IMR-90 (cell line): ENCODE data around the gene MBLAC2. TPM values are rescaled to one million over a fixed set of nuclear protein-coding genes. Genes with fewer than 3 reads are reported as not detected.

ENCODE experiments used
- ATAC-seq: fragments of 200-7000 bp; cut with Tn5 transposase; 2 replicates; pipeline ENCODE4 v1.9.1; 2020; ENCODE audit warnings: low read depth, mild to moderate bottlenecking, moderate library complexity
- BruUV-seq: library from RNA; stranded (reverse); fragments of 400-500 nt; replicated peaks from 2 replicates; lab custom pipeline; 2021; lab: Mats Ljungman, UMichigan
- CTCF ChIA-PET: fragments of 300-600 bp; formaldehyde crosslinking; extraction: SDS; loops from one replicate; lab custom pipeline; 2021; ENCODE audit warnings: antibody characterized with exemption; lab: Yijun Ruan, JAX
- POLR2A ChIA-PET: fragments of 300-600 bp; sonication (Branson Sonifier 250); formaldehyde crosslinking; loops from one replicate; lab custom pipeline; 2022; ENCODE audit warnings: antibody characterized with exemption; ENCODE audit not compliant: unreplicated experiment; lab: Charles Lee
- DNase-seq: peaks from one replicate; pipeline ENCODE4 v3.0.0; 2013
- H2AFZ ChIP-seq: replicated peaks from 2 replicates; pipeline ENCODE3; 2013; ENCODE audit warnings: low read length, mild to moderate bottlenecking; ENCODE audit not compliant: poor library complexity
- H2AK5ac ChIP-seq: 2 replicates; pipeline ENCODE4 v1.6.1; 2013; ENCODE audit warnings: low read depth, low read length, inconsistent platforms
- H2AK9ac ChIP-seq: replicated peaks from 2 replicates; pipeline ENCODE3; 2013; ENCODE audit warnings: mild to moderate bottlenecking, low read depth, low read length, moderate library complexity; ENCODE audit not compliant: poor library complexity
- H2BK120ac ChIP-seq: 2 replicates; pipeline ENCODE4 v1.6.1; 2013; ENCODE audit warnings: low read depth, low read length, inconsistent platforms
- H2BK15ac ChIP-seq: 3 replicates; pipeline ENCODE4 v1.6.1; 2013; ENCODE audit warnings: low read depth, low read length, inconsistent platforms
- H2BK20ac ChIP-seq: 2 replicates; pipeline ENCODE4 v1.6.1; 2013; ENCODE audit warnings: low read depth, mild to moderate bottlenecking, inconsistent platforms, low read length, moderate library complexity
- H2BK5ac ChIP-seq: 2 replicates; pipeline ENCODE4 v1.6.1; 2013; ENCODE audit warnings: mild to moderate bottlenecking, low read depth, low read length, inconsistent platforms; ENCODE audit not compliant: poor library complexity, severe bottlenecking
- H3K14ac ChIP-seq: replicated peaks from 2 replicates; pipeline ENCODE4 v1.6.1; 2013; ENCODE audit warnings: low read depth, low read length, inconsistent platforms
- H3K18ac ChIP-seq: 2 replicates; pipeline ENCODE4 v1.6.1; 2013; ENCODE audit warnings: low read depth, low read length, control low read depth
- H3K23ac ChIP-seq: 2 replicates; pipeline ENCODE4 v1.6.1; 2013; ENCODE audit warnings: low read depth, low read length, inconsistent platforms
- H3K27ac ChIP-seq: 2 replicates; pipeline ENCODE4 v1.5.1; 2013; ENCODE audit warnings: mild to moderate bottlenecking, control low read depth, low read length; ENCODE audit not compliant: insufficient read depth
- H3K27me3 ChIP-seq: 2 replicates; pipeline ENCODE4 v1.6.1; 2013; ENCODE audit warnings: low read length; ENCODE audit not compliant: control insufficient read depth, insufficient read depth
- H3K36me3 ChIP-seq: 2 replicates; pipeline ENCODE4 v1.6.1; 2013; ENCODE audit warnings: low read length, mixed read lengths; ENCODE audit not compliant: control insufficient read depth, insufficient read depth
- H3K4ac ChIP-seq: 2 replicates; pipeline ENCODE4 v1.6.1; 2013; ENCODE audit warnings: low read depth, low read length, inconsistent platforms
- H3K4me1 ChIP-seq: 2 replicates; pipeline ENCODE4 v1.6.1; 2013; ENCODE audit warnings: low read length, mixed read lengths; ENCODE audit not compliant: control insufficient read depth, insufficient read depth
- H3K4me2 ChIP-seq: 2 replicates; pipeline ENCODE4 v1.6.1; 2013; ENCODE audit warnings: low read depth, mild to moderate bottlenecking, control low read depth, low read length, moderate library complexity
- H3K4me3 ChIP-seq: 2 replicates; pipeline ENCODE4 v1.5.1; 2013; ENCODE audit warnings: low read depth, mild to moderate bottlenecking, control low read depth, low read length, moderate library complexity; ENCODE audit not compliant: insufficient read depth
- H3K56ac ChIP-seq: 2 replicates; pipeline ENCODE4 v1.6.1; 2013; ENCODE audit warnings: low read length, inconsistent platforms; ENCODE audit not compliant: insufficient read depth; ENCODE audit errors: extremely low read depth
- H3K79me1 ChIP-seq, 2 experiments: 2 replicates each; pipeline ENCODE4 v1.6.1; 2013; ENCODE audit warnings: low read length in 2 of 2, inconsistent platforms in 1 of 2, low read depth in 1 of 2
- H3K9ac ChIP-seq: 2 replicates; pipeline ENCODE4 v1.6.1; 2013; ENCODE audit warnings: low read depth, low read length, control low read depth
- H3K9me1 ChIP-seq: 2 replicates; pipeline ENCODE4 v1.6.1; 2013; ENCODE audit warnings: low read length, inconsistent platforms; ENCODE audit not compliant: insufficient read depth
- H3K9me3 ChIP-seq: 2 replicates; pipeline ENCODE4 v1.6.1; 2013; ENCODE audit warnings: low read length; ENCODE audit not compliant: control insufficient read depth, insufficient read depth
- H4K20me1 ChIP-seq: 2 replicates; pipeline ENCODE4 v1.6.1; 2013; ENCODE audit warnings: low read length, inconsistent platforms; ENCODE audit not compliant: insufficient read depth
- H4K5ac ChIP-seq: 2 replicates; pipeline ENCODE4 v1.6.1; 2013; ENCODE audit warnings: mild to moderate bottlenecking, low read depth, low read length, control low read depth
- H4K8ac ChIP-seq, 2 experiments: 2 replicates each; pipeline ENCODE4 v1.6.1; 2013; ENCODE audit warnings: low read depth in 2 of 2, low read length in 2 of 2, control low read depth in 1 of 2, inconsistent platforms in 1 of 2
- H4K91ac ChIP-seq: 2 replicates; pipeline ENCODE4 v1.6.1; 2013; ENCODE audit warnings: low read depth, low read length, inconsistent platforms; ENCODE audit not compliant: insufficient read depth
- RCOR1 ChIP-seq: IDR thresholded peaks from 2 replicates; pipeline ENCODE4 v1.6.1; 2012; ENCODE audit warnings: mild to moderate bottlenecking, low read length, improper control_type of control experiment; ENCODE audit not compliant: insufficient replicate concordance
- USF2 ChIP-seq: fragments of 150-350 bp; IDR thresholded peaks from 2 replicates; pipeline ENCODE4 v1.6.1; 2017; ENCODE audit warnings: mild to moderate bottlenecking, antibody characterized with exemption, low read length, low read depth
- dilution Hi-C: fragments of 300-500 bp; cut with HindIII; formaldehyde crosslinking; loops from one replicate; pipeline ENCODE4 v1.14.3; 2018; ENCODE audit warnings: low sequenced_read_pairs; ENCODE audit not compliant: unreplicated experiment
- in situ Hi-C: fragments of 300-500 bp; cut with MboI; formaldehyde crosslinking; loops from 3 replicates; pipeline ENCODE4 v1.14.3; 2019; ENCODE audit warnings: low sequenced_read_pairs, inconsistent platforms, mixed read lengths
- intact Hi-C: fragments of 100-400 bp; cut with micrococcal nuclease; formaldehyde crosslinking; loops from 2 replicates; pipeline ENCODE4 v1.10.0; 2022
- polyA plus RNA-seq, 3 experiments: library from polyadenylated mRNA; depleted of rRNA; stranded (reverse); fragments of >200 nt; gene quantifications; 2 replicates each; pipeline ENCODE4 v1.2.3, GENCODE V29; 2012; ENCODE audit warnings: low replicate concordance in 1 of 3
- total RNA-seq: library from RNA; depleted of rRNA; stranded (reverse); fragments of >200 nt; gene quantifications from 2 replicates; pipeline ENCODE4 v1.2.3, GENCODE V29; 2012
- TF ChIP-seq, protein P1 (sequence below): conservative IDR thresholded peaks from 2 replicates; pipeline ENCODE4 v1.5.1; 2012; ENCODE audit warnings: mild to moderate bottlenecking, low read depth, low read length, improper control_type of control experiment

The MBLAC2 gene
- total and polyA plus RNA-seq, 2 of the 4 experiments (the other 2 are of a cell fraction): 3.0 to 3.2 TPM

DNA sequence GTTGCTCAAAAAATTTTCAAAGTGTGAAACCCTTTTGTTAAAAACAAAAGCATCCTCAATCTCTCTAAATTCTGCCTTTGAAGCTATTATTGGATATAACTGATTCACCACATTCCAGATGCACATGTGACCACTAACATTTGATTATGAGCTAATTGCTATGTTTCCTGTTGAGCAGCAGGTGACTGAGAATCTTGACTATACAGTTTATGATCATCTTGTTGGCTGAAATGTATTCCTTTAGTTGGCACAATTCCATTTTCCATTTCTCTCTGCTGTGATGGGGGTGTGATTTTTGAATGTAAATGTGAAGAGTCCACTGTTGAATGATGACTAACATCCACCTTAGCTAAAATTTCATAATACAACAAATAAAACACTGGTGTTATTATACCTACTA, 44.1 kb upstream of the MBLAC2 start:
- ATAC-seq: no peak
- peak; percentile 15 for DNase-seq
- dilution Hi-C loops (no loop called here), in situ Hi-C loops (no loop called here), intact Hi-C loops (no loop called here)
- Histone ChIP-seq H3K18ac (no peak overlapping the region), H2BK120ac (no peak overlapping the region), H3K4me2 (no peak overlapping the region), H2BK15ac (no peak overlapping the region), H2AK9ac (no peak overlapping the region), H2AK5ac (no peak overlapping the region), H3K36me3 (peaks cover 14% of the 10 kb centered on the region), H2BK5ac (no peak overlapping the region), H3K9me3 (no peaks in the 10 kb centered on the region), H2BK20ac (no peak overlapping the region), H4K91ac (no peak overlapping the region), H3K23ac (no peak overlapping the region), H3K9ac (no peak overlapping the region), H3K79me1 (peaks cover 6 to 15% of the 10 kb centered on the region in 2 experiments; a peak in 3 of 4 replicates), H4K8ac (no peak overlapping the region), H3K9me1 (no peaks in the 10 kb centered on the region), H2AFZ (no peak overlapping the region), H3K4ac (no peak overlapping the region), H3K27ac (no peak overlapping the region), H3K4me1 (no peaks in the 10 kb centered on the region; the same call in 1 of the 2 replicates), H4K20me1 (no peaks in the 10 kb centered on the region), H3K27me3 (no peaks in the 10 kb centered on the region), H3K56ac (no peak overlapping the region), H3K4me3 (no peak overlapping the region), H3K14ac (no peak overlapping the region), H4K5ac (no peak overlapping the region)
- ChIA-PET CTCF (no interaction called here), POLR2A (no interaction called here)
- TF ChIP-seq, protein P1, sequence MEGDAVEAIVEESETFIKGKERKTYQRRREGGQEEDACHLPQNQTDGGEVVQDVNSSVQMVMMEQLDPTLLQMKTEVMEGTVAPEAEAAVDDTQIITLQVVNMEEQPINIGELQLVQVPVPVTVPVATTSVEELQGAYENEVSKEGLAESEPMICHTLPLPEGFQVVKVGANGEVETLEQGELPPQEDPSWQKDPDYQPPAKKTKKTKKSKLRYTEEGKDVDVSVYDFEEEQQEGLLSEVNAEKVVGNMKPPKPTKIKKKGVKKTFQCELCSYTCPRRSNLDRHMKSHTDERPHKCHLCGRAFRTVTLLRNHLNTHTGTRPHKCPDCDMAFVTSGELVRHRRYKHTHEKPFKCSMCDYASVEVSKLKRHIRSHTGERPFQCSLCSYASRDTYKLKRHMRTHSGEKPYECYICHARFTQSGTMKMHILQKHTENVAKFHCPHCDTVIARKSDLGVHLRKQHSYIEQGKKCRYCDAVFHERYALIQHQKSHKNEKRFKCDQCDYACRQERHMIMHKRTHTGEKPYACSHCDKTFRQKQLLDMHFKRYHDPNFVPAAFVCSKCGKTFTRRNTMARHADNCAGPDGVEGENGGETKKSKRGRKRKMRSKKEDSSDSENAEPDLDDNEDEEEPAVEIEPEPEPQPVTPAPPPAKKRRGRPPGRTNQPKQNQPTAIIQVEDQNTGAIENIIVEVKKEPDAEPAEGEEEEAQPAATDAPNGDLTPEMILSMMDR: no peak
- TF ChIP-seq RCOR1: no peak
- peak; percentile 65; the same call in 1 of the 2 replicates for TF ChIP-seq USF2
- BruUV-seq: TSS peak; percentile 24
